DMS 273 (cell line): ENCODE results near the gene BBS9.
"Not testable (repeated sequence)": the region's sequence is repeated elsewhere in the genome, so short reads cannot be mapped to it uniquely, and the experiment has no call there.

Source experiments
- DNase-seq: peaks from one replicate; lab custom pipeline; 2025; ENCODE audit not compliant: unreplicated experiment; lab: John Stamatoyannopoulos, UW

The BBS9 gene

DNA sequence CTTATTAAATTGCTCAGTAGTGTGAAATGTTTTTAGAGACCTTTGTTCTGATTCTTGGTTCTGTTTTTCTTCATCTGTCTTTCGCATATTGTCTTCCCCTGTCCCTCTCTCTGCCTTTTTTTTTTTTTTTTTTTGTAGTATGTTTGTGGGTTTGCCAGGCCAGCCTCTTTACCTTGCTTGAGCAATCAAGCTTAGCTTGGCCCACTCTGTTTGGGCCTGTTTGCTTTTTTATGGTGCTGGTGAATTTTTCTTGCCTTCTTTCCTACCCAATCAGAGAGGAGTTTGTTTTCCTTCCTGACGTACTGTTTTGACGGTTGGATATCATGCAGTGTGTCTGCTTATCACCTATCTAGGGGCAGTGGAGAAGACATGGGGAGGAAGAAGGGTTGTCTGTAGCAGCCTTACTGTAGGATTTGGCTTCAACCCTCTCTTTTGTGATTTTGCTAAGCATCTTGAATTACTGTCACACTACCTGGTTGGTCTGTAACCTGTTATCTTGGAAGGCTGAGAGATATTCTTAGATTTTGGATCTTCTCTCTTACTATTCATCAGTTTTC, 64.0 kb downstream of the BBS9 start:
- DNase-seq = no peak

DNA sequence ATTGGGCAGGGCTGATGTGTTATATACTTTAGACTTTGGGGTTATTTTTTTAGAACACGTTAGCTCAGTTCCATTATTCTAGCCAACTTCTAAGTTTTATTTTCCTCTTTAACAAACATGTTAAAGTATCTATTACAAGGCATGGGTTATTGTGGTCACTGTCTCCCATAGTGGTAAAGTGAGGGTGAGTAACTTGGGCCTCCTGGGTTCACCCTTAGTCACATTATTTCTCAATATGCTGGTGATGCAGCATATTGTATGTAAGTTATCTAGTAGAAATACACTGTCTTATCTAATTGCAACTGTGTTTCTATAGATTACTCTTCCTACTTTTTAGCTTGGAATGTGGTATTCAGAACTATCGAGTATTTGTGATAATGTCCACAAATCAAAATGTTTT, 65.9 kb downstream of the BBS9 start:
- no peak for DNase-seq

DNA sequence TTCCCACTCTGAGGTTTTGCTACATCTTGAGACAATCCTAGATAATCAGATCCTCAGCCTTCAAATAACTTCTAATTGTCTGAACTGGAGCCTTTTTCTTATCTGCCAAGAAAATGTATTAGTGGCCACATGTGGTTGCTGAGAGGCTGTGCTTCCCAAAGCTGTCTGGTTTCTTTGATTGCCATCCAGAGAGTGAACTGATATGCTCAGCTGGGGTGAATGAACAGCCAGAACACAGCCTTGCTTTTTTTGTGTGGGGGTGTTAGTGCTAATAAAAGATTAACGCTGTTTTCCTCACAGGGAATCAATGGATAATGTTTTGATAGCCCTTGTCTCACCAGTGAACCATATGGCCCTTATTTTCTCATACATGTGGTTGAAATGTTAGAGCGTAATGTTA, 66.9 kb downstream of the BBS9 start:
- DNase-seq = peak; percentile 87

DNA sequence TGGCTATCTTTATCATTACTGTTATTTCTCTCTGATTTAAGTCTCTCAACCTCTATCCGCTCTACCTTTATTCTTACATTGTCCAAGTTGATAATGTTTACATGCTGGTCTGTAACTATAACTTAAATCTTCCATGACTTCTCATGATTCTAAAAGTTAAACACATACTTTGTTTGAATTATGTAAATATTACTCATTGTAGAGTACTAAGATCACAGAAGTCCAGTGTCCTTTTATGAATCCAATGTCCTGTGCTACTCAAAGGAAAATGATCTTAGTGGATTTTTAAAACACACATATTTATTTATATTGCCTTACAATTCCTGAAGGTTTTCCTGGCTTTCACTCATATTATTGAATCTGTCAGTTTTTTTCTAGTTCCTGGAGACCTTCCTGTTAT, 70.9 kb downstream of the BBS9 start:
- DNase-seq = no peak

DNA sequence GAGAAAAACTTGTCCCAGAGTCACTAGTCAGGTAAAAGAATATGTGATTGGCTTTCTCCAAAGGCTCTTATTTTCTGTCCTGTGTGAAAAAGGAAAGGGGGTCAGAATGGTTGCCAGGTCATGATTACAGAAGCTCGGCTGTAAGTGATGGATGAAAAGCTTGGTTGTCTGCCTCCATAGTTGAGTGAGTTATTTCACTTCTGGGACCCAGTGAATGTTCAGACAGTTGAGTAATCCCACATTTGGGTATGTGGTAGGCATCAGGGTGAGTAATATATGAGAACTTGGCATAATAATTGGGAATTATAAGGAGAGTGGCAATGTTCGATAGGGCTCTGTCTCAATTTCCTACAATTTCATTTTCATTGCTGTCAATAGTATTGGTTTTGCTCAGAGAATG, 72.5 kb downstream of the BBS9 start:
- no peak for DNase-seq

DNA sequence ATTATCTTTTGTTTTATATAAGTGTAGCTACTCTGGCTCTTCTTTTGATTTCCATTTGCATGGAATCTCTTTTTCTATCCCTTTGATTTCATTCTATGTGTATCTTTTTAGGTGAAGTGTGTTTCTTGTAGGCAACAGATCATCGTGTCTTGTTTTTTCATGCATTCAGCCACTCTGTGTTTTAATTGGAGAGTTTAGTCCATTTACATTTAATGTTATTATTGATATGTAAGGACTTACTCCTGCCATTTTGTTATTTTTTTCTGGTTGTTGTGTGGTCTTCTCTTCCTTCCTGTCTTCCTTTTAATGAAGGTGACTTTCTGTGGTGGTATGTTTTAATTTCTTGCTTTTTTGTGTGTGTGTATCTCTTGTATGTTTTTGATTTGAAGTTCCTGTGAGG, 81.6 kb downstream of the BBS9 start:
- DNase-seq = no peak

DNA sequence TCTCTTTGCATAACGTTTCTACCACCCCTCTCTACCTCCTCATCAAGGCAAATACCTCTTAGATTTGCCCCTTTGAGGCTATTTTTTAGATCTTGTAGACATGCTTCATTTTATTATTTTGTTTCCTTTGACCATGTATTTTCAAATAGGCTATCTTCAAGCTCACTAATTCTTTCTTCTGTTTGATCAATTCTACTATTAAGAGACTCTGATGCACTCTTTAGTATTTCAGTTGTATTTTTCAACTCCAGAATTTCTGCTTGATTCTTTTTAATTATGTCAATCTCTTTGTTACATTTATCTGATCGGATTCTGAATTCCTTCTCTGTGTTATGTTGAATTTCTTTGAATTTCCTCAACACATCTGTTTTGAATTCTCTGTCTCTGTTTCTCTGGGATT, 82.8 kb downstream of the BBS9 start:
- no peak for DNase-seq

DNA sequence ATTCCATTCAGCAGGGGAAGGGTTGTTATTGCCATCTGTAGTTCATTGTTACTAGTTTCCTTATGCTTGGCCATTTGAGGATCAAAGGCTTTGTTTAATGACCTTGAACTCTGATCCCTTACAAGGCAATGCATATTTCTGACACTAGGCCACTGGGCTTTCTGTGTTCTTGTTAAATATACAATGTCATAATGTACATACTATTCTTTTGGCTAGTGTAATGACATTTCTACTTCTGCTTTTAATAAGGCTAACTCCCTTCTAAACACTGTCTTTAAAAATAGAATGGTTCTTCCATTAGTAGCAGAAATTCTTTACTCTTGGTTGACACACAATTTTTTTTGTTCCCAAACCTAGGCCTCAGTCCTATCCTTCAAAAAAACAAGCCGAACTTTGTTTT, 86.6 kb downstream of the BBS9 start:
- DNase-seq = no peak

DNA sequence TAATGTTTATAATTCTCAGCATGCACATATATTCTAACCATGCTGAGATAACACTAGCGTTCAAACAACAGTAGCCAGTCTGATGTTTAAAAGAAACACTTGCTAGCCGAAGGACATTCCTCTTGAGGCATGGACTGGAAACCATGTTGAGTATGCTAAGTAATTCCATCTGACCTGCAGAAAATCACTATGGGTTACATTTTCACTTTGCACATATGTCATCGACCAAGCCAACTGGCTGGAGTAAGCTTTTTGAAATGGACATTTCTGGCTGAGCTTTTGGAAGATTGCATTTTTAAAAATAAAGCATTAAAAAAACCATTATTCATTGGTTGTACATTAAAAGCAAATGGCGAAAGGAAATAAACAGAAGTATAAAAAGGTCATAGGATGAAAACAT, 88.2 kb downstream of the BBS9 start:
- no peak for DNase-seq

DNA sequence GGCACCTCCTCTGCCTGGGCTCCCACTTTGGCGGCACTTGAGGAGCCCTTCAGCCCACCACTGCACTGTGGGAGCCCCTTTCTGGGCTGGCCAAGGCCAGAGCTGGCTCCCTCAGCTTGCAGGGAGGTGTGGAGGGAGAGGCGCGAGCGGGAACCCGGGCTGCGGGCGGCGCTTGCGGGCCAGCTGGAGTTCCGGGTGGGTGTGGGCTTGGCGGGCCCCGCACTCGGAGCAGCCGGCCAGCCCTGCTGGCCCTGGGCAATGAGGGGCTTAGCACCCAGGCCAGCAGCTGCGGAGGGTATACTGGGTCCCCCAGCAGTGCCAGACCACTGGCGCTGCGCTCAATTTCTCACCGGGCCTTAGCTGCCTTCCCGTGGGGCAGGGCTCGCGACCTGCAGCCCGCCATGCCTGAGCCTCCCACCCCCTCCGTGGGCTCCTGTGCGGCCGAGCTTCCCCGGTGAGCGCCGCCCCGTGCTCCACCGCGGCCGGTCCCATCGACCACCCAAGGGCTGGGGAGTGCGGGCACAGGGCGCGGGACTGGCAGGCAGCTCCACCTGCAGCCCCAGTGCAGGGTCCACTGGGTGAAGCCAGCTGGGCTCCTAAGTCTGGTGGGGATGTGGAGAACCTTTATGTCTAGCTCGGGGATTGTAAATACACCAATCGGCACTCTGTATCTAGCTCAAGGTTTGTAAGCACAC, 89.6 kb downstream of the BBS9 start:
- not testable (repeated sequence) for DNase-seq

DNA sequence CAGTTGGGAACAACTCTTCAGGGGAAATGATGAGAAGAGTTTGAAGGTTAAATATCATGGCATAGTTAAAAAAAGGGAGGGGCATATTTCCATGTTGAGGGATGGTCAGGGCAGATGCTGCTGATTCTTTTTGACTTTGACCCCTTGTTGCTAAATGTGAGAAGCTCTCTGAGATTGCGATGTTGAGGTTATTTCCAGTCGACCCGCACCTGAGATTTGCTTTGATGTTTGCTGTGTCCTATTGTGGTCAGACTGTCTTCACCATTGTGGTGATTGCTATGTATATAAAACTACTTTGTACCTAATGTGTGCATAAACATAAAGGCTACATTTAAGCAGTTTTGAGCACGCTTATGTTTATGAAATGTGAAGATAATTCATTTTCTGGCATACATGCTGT, 90.9 kb downstream of the BBS9 start:
- DNase-seq = no peak

DNA sequence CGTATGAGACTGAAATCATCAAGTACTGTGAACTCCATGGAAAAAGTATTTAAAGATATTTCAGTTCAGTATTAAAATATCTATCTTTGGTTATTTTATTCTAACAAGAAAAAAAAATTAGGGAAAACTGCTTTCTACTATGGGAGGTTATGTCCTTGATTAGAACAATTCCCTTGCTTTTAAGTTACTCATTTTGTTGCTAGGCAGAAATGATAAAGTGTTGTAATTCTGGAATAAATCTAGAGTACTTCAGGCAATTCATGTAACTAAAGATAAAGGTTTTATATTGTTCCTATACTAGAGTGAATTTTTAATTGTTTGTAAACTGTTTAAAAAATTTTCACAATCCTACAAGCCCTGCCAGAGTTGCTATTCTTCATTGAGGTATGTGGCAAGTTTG, 92.0 kb downstream of the BBS9 start:
- DNase-seq = no peak

DNA sequence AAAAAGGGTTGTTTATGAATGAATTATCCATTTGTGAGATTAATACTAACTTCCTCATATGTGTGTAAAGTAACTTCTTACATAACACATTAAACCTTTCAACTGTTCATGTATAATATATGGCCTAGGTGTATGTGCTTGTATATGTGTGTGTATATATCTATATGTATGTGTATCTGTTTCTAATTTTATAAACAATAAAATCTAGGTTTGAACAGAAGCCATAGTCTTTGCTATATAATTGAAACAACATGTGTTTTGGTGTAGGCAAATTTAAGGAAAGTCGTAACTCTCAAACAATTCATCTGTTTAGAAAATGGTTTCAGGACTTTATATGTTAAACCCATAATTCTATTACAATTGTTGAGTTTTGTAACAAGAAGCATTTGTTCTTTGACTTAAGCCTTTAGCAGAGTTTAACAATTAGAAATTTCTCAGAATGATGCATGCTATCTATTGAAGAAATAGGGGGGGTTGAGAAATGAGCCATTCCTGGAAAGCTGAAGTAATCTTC, 103.3 kb downstream of the BBS9 start:
- no peak for DNase-seq

DNA sequence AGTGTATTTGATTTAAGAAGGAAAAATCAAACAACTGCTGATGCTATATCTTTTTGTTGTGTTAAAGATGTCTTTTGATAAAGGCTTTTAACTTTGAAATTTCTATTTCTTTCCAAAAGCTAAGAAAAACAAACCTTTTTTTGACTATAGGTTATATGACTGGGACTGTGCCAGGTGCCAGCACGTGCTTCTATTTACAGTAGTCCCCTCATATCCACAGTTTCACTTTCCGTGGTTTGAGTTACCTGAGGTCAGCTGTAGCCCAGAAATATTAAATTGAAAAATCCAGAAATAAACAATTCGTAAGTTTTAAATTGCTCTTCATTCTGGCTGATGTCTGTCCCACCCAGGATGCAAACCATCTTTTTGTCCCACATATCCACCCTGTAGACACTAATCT, 104.3 kb downstream of the BBS9 start:
- no peak for DNase-seq

DNA sequence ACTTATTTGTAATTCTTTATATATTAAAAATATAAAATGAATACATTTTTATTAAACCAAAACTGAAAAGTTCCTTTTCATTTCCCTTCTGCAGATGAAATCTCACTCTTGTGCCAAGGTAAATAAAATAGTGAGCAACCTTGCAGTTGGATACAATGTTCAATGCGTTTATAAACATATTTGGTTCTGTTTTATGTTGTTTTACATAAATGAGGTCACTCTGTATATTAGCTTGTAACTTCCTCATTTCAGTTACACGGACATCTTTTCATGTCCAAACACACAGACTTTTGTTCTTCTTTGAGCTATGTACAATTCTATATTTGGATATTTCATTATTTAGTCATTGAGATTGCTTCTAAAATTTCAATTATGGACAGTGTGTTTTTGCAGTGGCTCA, 107.7 kb downstream of the BBS9 start:
- no peak for DNase-seq

DNA sequence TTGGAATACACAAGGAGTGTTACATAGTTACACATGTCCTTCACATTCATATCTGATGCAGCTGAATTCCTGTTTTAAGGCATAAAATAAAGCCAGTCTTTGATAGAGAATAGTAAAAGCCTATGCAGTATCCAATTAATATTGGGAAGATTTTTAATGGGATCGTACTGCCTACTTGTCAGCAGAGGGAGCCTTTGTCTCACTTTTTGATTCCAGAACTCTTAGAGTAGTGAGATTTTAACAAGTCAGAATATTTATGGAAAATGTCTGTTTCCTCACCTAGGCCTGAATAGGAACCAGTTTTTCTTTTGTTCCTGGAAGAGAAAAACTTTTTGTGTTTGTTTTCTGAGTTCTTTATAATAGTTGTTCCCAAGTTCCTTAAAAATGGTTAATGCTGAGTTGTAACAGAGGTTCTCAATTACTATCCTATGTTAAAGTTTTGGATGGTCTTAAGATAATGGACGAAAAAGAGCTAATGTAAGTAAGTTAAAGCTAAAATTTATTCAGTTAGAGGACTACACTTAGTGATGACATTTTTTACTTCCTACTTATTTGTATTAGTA, 114.0 kb downstream of the BBS9 start:
- peak; percentile 76 for DNase-seq

DNA sequence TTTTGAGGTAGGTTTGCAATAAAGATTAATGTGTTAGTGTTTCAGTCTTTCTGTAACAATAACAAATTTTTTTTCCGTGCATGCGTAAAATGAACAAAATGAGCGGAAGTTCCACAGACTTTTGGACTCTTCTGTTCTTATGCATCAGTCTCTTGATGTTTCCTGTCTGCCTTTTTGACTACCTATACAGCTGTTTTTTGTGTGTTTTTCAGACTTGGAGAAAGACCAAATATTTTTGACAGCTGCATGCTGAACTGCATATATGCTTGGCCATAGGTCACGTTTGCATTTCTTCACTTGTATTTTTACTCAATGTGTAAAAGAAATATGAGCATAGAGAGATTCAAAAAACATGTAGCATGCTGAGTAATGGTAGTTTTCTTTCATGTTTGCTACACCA, 119.3 kb downstream of the BBS9 start:
- DNase-seq = no peak

DNA sequence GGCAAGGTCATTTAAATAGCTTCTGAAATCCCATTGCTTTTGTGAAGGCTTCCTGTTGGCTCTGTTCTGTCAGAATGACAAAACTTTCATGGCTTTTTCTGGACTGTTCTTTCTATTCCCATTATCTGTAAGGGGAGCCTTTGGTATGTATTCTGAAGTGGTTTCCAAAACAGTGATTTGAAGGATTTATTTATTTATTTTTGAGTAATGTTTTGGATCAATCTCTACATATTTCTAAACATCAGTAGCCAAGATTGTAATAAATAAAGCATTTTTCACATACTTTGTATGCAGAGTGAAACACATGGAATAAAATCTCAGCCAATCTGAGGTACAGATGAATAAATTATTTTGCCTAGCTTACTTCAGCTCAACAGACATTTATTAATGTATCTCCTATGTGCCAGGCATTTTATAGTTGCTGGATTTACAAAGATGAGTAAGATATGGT, 121.1 kb downstream of the BBS9 start:
- no peak for DNase-seq

DNA sequence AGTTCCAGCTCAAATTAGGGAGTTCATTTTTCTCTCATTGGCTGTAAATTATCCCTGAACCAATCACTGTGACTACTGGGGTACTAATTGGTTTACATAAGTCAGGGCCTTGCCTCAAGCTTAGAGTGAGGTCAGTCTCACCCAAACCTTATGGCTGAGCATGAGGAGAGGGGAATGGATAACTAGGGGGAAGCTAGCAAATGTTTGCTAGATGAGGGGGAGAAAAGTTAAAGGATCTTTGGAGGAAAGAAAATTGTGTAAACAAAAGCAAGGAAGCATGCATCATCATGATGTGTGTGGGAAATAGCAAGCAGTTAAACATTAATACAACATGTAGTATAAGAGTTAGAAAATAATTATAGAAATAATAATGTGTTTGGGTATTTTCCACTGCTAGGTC, 121.9 kb downstream of the BBS9 start:
- no peak for DNase-seq

DNA sequence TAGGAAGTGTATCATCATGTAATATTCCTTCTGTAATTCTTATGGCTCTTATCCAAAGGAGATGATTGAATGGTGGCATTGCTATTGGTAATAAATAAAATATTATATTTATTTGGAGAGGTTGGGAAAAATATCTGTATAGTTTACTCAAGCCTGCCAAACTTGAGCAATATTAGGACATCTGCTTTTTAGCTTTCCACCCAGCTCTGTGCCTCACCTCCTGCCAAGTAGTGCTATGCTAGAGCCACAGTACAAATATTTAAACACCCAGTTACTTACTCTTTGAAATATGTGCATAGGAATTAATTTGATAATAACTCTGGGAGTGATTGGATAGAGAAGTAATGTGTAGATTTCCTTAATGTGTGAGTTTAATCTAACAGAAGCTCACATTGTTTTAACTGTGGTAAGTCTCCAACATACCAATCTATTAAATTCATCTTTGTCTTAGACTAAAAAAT, 129.2 kb downstream of the BBS9 start:
- no peak for DNase-seq

DNA sequence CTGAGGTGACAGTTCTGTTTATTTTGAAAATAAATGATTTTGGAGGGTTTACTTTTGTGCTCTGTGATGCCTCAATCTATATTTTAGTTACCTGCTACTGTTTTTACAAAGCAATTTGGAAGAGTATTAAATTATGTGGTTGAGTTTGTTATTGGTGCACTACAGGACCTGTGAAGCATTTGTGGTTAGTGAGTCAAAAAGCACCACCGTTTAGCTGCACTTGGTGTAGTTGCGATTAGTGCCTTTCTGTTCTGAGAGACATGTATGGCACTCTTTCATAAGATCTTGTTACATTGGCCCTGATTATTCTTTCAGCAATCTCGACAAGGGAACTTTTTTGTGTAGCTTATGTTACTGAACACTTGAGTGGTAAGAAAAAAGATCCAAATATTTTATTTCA, 132.2 kb downstream of the BBS9 start:
- no peak for DNase-seq

DNA sequence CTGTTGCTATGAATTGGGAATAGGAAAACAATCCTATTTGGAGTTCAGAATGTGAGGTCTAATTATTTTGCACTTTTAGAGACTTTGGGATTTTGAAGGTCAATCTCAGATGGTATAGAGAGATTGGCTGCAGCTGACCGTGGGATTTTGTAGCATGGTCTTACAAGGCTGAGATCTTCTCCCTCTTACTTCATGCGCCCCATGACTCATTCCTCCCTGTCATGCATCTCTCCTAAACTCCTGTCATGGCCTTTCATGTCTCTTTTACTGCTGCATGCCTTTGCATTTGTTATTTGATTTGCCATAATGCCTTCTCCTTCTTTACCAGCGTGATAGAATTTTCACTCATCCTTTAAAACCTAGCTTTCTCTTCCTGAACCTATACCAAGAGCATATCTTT, 133.1 kb downstream of the BBS9 start:
- DNase-seq = no peak
